ENCODE data around the gene LRRC32.

LRRC32 gene
- total RNA-seq, result 7.8 to 15.9 reads per million in 2 donors

GRCh38 chr11:76670485-76671236 is at the start of gene LRRC32:
Gene LRRC32 (minus strand): TSS chr11:76670747. CDS start chr11:76665954, 4,793 bp downstream.
- peak in 1 of 5 experiments; percentile 62 for DNase-seq

GRCh38 chr11:76719686-76720085 is 49.1 kb upstream of the LRRC32 start:
- no peak for DNase-seq

DNA sequence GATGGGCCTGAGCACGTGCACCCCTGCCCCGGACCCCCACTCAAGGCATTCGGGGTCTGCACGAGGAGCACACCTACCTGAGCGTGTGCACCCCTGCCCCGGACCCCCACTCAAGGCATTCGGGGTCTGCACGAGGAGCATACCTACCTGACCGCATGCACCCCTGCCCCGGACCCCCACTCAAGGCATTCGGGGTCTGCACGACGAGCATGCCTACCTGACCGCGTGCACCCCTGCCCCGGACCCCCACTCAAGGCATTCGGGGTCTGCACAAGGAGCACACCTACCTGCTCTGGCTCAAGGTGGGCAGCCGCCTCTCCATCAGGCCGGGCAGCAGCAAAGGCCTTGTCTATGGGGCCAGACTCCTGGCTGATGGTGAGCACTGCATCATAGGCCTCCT is 48.7 kb upstream of the LRRC32 start:
- no peak for DNase-seq

DNA sequence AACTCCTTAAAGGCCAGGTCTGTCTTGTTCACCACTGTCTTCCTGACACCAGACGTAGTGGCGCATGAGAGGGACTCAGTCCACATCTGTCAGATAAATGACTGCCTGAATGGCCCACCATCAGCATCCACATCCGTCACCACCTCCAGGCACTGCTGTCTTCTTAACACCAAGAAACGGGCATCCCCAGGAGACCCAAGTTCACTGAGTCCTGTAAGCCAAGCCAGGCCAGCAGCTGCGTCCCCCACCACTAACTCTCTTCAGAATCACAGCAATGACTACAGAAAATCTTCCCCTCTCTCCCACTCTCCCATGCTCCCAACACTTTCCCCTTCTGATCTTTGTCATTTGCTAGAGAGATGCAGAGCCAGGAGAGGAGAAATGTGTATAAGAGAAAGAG is 47.3 kb upstream of the LRRC32 start:
- no peak for DNase-seq

DNA sequence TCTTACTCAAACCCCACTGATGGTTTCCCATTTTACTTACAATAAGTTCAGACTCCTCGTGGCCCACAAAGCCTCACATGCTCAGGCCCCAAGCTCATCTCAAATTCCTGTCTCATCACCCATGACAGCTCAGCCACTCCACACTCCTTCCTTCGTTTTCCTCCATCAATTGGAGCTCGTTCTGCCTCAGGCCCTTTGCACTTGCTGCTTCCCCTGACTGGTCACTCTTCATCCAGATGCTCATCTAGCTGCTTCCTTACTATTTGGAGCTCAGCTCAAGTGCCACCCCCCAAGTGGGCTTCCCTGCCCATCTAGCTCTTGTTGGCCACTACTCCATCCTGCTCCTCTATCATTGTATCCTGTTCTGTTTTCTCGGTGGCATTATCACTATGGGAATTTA is 46.8 kb upstream of the LRRC32 start:
- DNase-seq, result no peak

DNA sequence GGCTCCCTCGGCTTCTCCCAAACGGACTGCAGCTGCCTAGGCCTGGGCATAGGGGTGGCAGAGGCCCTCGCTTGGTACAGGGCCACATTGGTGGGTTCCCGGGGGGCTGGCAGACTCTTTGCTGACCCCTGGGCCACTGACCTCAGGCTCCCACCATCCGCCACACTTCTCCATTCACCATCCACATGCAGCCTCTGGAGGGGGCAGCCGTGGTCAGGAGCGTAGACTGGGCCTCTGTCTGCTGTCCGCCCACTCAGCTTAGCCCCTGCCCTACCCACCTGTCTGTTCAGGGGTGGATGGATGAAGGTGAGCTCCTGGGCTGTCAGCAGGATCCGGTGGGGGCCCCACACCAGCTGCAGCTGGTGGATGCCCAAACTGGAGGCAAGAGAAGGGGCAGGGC is 45.7 kb upstream of the LRRC32 start:
- no peak for DNase-seq

- DNase-seq, result no peak
These were observed 43.9 kb upstream of the LRRC32 start for GRCh38 chr11:76714493-76714892.

DNA sequence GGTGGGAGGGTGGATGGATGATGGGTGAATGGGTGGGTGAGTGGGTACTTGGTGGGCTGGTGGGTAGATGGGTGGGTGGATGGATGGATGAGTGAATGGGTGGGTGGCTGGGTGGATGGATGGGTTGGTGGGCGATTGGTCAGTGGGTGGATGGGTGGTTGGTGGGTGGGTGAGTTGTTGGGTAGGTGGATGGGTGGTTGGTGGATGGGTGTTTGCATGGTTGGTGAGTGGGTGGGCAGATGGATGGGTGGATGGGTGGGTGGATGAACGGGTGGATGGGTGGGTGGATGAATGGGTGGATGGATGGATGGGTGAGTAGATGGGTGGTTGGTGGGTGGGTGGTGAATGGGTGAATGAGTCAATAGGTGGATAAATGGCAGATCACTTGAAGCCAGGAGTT is 43.0 kb upstream of the LRRC32 start:
- no peak for DNase-seq

GRCh38 chr11:76712125-76712524 is 41.6 kb upstream of the LRRC32 start:
- DNase-seq, result no peak

GRCh38 chr11:76709756-76710155 is 39.2 kb upstream of the LRRC32 start:
- no peak for DNase-seq

DNA sequence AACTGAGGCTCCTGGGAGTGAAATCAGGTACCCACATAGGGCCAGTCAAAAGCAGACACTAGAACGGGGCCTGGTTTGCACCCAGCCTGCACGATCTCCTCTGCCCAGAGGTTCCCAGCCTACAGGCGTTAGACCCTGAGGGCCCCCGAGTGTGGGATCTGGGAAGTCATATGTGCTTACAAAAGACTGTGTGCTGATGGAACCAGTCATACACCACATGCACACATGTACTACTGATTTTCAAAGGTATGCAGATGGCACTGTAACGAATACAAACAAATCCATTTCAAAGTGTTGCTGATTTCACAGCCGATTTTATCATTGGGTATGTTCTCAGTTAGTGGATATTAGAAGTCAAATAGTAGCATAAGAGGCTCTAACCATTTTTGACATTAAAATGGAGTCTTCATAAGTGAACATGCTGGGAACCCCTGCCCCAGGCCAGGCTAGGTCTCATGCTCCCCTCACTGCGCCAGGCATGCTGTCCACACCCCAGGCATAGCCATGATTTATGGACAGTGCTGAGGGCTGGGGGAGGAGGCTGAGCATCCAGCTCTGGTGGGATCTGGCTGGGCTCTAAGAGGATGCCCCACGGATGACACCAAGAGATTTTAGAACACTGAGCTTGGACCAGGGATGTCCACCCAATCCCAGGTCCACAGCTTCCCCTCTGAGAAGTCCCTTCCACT is 38.6 kb upstream of the LRRC32 start:
- no peak for DNase-seq

GRCh38 chr11:76707293-76707825 is 36.8 kb upstream of the LRRC32 start:
- DNase-seq, result no peak

DNA sequence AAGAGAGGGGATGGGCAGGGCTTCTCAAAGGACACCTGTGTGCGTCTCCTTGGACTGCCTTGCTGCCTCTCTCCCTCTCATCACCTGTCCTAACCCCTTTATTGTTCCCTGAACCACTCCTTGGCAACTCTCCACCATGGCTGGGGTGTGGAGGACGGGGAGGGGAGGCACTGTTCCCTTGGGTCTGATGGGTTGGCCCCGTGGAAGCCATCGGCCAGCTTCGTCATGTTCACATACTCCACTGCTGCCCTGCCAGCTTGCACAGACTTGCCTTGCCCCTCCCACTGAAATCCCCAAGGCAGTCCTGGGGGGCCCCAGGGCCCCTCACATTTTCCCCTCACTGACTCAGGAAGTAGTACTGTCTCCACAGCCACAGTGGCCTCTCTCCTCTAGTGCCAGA is 36.1 kb upstream of the LRRC32 start:
- no peak for DNase-seq

DNA sequence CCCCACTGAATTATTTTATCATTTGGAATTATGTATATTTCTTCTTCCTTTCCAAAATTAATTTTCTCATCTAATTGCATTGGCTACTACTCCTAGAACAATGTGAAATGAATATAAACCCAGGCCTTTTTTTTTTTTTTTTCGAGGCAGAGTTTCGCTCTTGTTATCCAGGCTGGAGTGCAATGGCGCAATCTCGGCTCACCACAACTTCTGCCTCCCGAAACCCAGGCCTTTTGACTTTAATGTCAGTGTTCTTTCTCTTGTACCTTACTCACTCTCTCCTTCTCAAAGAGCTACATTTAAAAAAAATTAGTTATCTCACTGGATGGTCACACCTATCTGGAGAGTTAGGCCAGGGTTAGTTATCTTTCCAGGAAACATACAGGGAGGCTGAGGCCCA is 35.3 kb upstream of the LRRC32 start:
- DNase-seq, result no peak

- DNase-seq, result no peak
These were observed 33.8 kb upstream of the LRRC32 start for GRCh38 chr11:76704171-76704948.

DNA sequence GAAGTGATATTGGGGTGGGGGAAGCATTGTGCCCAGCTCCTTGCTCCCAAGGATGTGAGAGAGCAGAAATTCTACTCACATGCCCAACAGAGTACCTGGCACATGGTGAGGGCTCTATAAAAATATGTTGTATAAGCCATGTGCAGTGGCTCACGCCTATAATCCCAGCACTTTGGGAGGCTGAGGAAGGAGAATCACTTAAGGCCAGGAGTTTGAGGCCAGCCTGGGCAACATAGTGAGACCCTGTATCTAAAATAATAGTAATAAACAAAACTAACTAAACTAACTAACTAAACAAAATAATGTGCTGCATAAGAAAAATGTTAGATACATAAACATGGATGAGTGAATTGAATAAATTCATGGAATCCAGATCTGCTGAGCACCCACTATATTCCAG is 33.2 kb upstream of the LRRC32 start:
- no peak for DNase-seq

DNA sequence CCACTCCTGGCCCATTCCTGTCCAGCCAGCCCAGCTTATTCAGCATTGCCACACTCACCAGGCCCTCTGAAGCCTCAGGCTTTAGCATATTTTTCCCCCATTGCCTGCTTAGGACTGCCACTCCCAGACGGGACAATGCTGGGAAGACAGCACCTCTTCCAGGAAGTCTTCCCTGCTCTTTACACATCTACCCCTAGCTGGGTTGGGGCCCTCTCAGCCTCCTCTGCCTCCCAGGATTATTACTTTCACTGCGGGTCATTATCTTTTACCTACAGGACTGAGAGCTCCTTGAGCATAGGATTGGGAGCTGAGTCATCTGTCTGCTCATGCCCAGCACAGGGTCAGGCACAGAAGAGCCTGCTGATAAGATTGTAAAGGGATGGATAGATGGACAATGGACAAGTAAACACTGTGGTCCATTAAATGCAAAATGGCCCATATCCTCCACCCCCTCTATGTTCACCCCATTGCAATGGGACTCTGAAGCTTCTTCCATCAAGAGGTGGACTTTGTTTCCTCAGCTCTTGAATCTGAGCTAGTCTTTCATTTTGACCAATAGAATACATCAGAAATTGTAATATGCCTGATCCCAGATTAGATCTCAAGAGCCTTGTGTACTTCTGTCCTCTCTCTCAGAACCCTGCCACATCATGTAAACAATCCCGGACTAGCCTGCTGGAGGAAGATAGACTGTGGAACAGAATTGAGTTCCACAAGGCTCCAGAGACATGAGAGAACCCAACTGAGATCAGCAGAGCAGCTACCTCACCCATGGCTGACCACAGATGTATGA is 32.0 kb upstream of the LRRC32 start:
- no peak for DNase-seq

GRCh38 chr11:76701294-76702040 is 30.9 kb upstream of the LRRC32 start:
- DNase-seq, result no peak

DNA sequence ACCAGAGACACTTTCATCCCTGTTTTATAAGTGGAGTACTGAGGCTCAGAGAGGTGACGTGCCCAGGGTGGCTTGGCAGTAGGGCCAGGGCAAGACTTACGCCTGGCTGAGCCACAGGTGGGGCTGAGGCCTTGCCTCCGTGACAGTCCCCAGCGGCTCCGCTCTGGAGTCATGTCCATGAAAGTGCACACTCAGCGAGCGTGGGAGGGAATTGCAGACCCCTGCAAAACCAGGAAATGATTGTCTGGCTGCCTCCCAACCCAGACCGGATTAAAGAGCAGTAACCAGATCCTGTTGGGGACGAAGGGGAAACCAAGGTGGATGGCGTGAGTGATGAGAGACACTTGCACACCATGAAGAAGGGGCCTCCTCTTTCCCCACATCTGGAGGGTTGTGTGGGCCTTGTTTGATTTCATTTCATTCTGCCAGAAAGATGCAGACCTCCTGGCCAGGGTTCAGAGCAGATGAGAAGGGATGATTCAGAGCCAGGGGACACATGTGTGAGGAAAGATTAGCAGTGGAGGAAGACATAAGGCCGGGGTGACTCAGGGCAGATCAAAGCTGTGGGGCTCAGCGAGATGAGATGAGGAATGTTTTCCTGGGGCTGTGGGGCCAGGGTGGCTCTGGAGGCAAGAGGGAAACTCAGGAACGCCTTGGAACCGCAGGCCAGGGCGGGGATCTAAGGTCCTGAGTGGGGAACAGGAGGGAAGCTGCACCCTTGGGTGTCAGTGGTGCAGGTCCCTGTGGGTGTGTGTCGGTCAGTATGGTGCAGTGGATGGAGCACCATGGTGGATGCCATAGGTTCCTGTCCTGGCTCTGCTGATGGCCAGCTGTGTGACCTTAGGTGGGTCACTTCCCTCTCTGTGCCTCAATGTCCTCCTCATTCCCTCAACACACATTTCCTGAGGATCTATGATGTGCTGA is 29.9 kb upstream of the LRRC32 start:
- no peak for DNase-seq

DNA sequence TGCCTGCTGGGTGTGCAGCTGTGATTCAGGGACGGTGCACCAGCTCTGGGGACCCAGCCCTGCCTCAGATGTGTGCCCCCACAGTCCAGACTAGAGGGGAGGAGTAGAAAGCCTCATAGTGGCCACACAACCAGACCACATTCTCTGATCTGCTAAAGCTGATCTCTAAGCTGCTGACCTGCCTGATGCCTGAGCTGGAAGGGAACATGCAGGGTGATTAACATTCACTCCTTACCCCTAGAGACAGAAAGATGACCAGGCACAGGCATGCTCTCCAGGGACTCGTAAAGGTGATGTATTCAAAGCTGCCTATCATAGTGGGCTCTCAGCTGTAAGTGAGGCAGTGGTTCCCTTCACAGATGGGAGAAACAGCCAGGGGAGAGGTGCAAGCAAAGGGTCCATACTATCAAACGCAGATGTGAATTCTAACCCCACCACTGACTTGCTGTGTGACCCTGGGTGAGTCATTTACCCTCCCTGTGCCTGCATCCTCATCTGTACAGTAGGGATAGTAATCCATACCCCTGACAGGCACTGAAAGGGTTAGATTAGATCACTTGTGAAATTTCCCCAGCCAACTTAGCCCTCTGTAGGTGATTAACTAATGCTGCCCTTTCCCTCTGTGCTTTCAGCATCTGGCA is 29.0 kb upstream of the LRRC32 start:
- no peak for DNase-seq
